Stimulated activated CD4-positive, alpha-beta T cell treated with anti-CD3 and anti-CD28 coated beads, Interleukin-1b, Interleukin-23, amount 100 ng/mL, for 4 hours (primary cell): ENCODE results near the gene HSF5.

Source experiments
- DNase-seq, 2 donors: peaks; one replicate each; pipeline ENCODE4 v3.0.0-alpha.2; 2020; ENCODE audit warnings: low read depth in 2 of 2

The HSF5 gene

GRCh38 chr17:58385359-58385899, 102.8 kb downstream of the HSF5 start:
- DNase-seq: no peak

- DNase-seq: no peak
Observed at GRCh38 chr17:58384897-58385296, 103.3 kb downstream of the HSF5 start.

- DNase-seq: no peak
Observed at GRCh38 chr17:58383892-58384462, 104.2 kb downstream of the HSF5 start.

GRCh38 chr17:58382872-58383242, 105.4 kb downstream of the HSF5 start:
- no peak for DNase-seq

GRCh38 chr17:58382108-58382871, 105.9 kb downstream of the HSF5 start:
- no peak for DNase-seq

- DNase-seq: no peak
Observed at GRCh38 chr17:58381124-58382035, 106.8 kb downstream of the HSF5 start.

GRCh38 chr17:58380207-58381123, 107.7 kb downstream of the HSF5 start:
- DNase-seq: no peak

- no peak for DNase-seq
Observed at GRCh38 chr17:58379511-58379824, 108.7 kb downstream of the HSF5 start.

- no peak for DNase-seq
Observed at GRCh38 chr17:58378733-58379510, 109.3 kb downstream of the HSF5 start.

- DNase-seq: no peak
Observed at GRCh38 chr17:58377661-58378060, 110.5 kb downstream of the HSF5 start.

- no peak for DNase-seq
Observed at GRCh38 chr17:58377093-58377601, 111.1 kb downstream of the HSF5 start.

GRCh38 chr17:58376472-58377000, 111.7 kb downstream of the HSF5 start:
- DNase-seq: no peak

- DNase-seq: no peak
Observed at GRCh38 chr17:58375811-58376210, 112.4 kb downstream of the HSF5 start.

- no peak for DNase-seq
Observed at GRCh38 chr17:58375256-58375655, 113.0 kb downstream of the HSF5 start.

- no peak for DNase-seq
Observed at GRCh38 chr17:58373923-58374322, 114.3 kb downstream of the HSF5 start.

- no peak for DNase-seq
Observed at GRCh38 chr17:58373003-58373402, 115.2 kb downstream of the HSF5 start.

GRCh38 chr17:58371300-58371950, 116.8 kb downstream of the HSF5 start:
- no peak for DNase-seq

- no peak for DNase-seq
Observed at GRCh38 chr17:58370716-58371115, 117.5 kb downstream of the HSF5 start.

GRCh38 chr17:58370309-58370708, 117.9 kb downstream of the HSF5 start:
- no peak for DNase-seq
